Measurements from ENCODE around the gene ABHD12. TPM values are rescaled to one million over a fixed set of nuclear protein-coding genes. Genes with fewer than 3 reads are reported as not detected.

ABHD12 gene
- total RNA-seq, 4 donors from 2014 or later = 41.6 to 75.8 (median 52.3) TPM

GRCh38 chr20:25259358-25259757 is 131.3 kb downstream of the ABHD12 start:
- peak in 1 of 2 donors; percentile 56 for DNase-seq (ENCODE audit: low spot score in 2 of 2)
- TF ChIP-seq EP300 (IDR thresholded peaks at IDR 0.05) (no peak), POLR2AphosphoS5 (IDR thresholded peaks at IDR 0.05) (no peak), POLR2A (IDR thresholded peaks at IDR 0.05) (no peak), CTCF (IDR thresholded peaks at IDR 0.05) (no peak)
- no peak overlapping the region for H3K4me3 ChIP-seq
- H3K36me3 ChIP-seq = peaks cover 24% of the 10 kb centered on the region
- H3K4me1 ChIP-seq = peaks cover 23% of the 10 kb centered on the region
- H3K9me3 ChIP-seq = no peaks in the 10 kb centered on the region
- WGBS = 85% methylated on average over 12 of the region's 12 CpGs
- no peaks in the 10 kb centered on the region for H3K27me3 ChIP-seq
- no peak overlapping the region for H3K27ac ChIP-seq

- Histone ChIP-seq H3K36me3 (peaks cover 24% of the 10 kb centered on the region), H3K9me3 (no peaks in the 10 kb centered on the region), H3K27me3 (no peaks in the 10 kb centered on the region), H3K4me3 (no peak overlapping the region), H3K27ac (no peak overlapping the region), H3K4me1 (peaks cover 26% of the 10 kb centered on the region)
- peak in 1 of 2 donors; percentile 55 for DNase-seq (ENCODE audit: low spot score in 2 of 2)
- 68% methylated on average over 4 of the region's 4 CpGs for WGBS
- TF ChIP-seq POLR2A (IDR thresholded peaks at IDR 0.05) = no peak
- TF ChIP-seq POLR2AphosphoS5 (IDR thresholded peaks at IDR 0.05) = no peak
- TF ChIP-seq CTCF (IDR thresholded peaks at IDR 0.05) = no peak
- no peak for TF ChIP-seq EP300 (IDR thresholded peaks at IDR 0.05)
These were observed 131.8 kb downstream of the ABHD12 start for GRCh38 chr20:25258828-25259227.

GRCh38 chr20:25258476-25258805 is 132.2 kb downstream of the ABHD12 start:
- peak in 1 of 2 donors; percentile 70 for DNase-seq (ENCODE audit: low spot score in 2 of 2)
- no peak for TF ChIP-seq EP300 (IDR thresholded peaks at IDR 0.05)
- TF ChIP-seq POLR2AphosphoS5 (IDR thresholded peaks at IDR 0.05) = no peak
- TF ChIP-seq POLR2A (IDR thresholded peaks at IDR 0.05) = no peak
- TF ChIP-seq CTCF (IDR thresholded peaks at IDR 0.05) = no peak
- Histone ChIP-seq H3K27me3 (no peaks in the 10 kb centered on the region), H3K4me1 (peaks cover 26% of the 10 kb centered on the region), H3K4me3 (no peak overlapping the region), H3K27ac (no peak overlapping the region), H3K36me3 (peaks cover 24% of the 10 kb centered on the region), H3K9me3 (no peaks in the 10 kb centered on the region)
- 64% methylated on average over 6 of the region's 8 CpGs for WGBS

GRCh38 chr20:25257756-25258475 is 132.7 kb downstream of the ABHD12 start:
- H3K9me3 ChIP-seq = no peaks in the 10 kb centered on the region
- 85% methylated on average over 10 of the region's 10 CpGs for WGBS
- no peak overlapping the region for H3K4me3 ChIP-seq
- TF ChIP-seq POLR2AphosphoS5 (IDR thresholded peaks at IDR 0.05) (no peak), CTCF (IDR thresholded peaks at IDR 0.05) (no peak), EP300 (IDR thresholded peaks at IDR 0.05) (no peak), POLR2A (IDR thresholded peaks at IDR 0.05) (no peak)
- no peak for DNase-seq (ENCODE audit: low spot score in 2 of 2)
- H3K4me1 ChIP-seq = peaks cover 26% of the 10 kb centered on the region
- H3K27me3 ChIP-seq = no peaks in the 10 kb centered on the region
- H3K27ac ChIP-seq = no peak overlapping the region
- peaks cover 24% of the 10 kb centered on the region for H3K36me3 ChIP-seq

- Histone ChIP-seq H3K9me3 (no peaks in the 10 kb centered on the region), H3K4me3 (no peak overlapping the region), H3K27ac (no peak overlapping the region), H3K4me1 (peaks cover 31% of the 10 kb centered on the region), H3K27me3 (no peaks in the 10 kb centered on the region), H3K36me3 (peaks cover 24% of the 10 kb centered on the region)
- TF ChIP-seq POLR2A (IDR thresholded peaks at IDR 0.05) (no peak), CTCF (IDR thresholded peaks at IDR 0.05) (no peak), POLR2AphosphoS5 (IDR thresholded peaks at IDR 0.05) (no peak), EP300 (IDR thresholded peaks at IDR 0.05) (no peak)
- peak in 1 of 2 donors; percentile 70 for DNase-seq (ENCODE audit: low spot score in 2 of 2)
- whole genome bisulfite sequencing = 91% methylated on average over 5 of the region's 5 CpGs
These were observed 133.5 kb downstream of the ABHD12 start for GRCh38 chr20:25257130-25257529.
